ENCODE measurements around the gene MYPOP.

The MYPOP gene

GRCh38 chr19:45863840-45864628 is 38.4 kb downstream of the MYPOP start, which contains the start of gene FOXA3:
TSS of gene FOXA3 (plus strand) at chr19:45864326. CDS start at chr19:45864457, 131 bp downstream.
- TF ChIP-seq MYC (IDR thresholded peaks at IDR 0.05; ENCODE audit: low read depth, low read length) = no peak
- TF ChIP-seq CTCF (IDR thresholded peaks at IDR 0.05; ENCODE audit: low read depth, low read length) = peak; percentile 80
- peak within 1 kb of the TSS; percentile 41 for H3K4me3 ChIP-seq (ENCODE audit: low read depth, low read length)
- peak; percentile 85 for DNase-seq (ENCODE audit: low read depth)

- peak; percentile 88; the same call in 1 of the 2 replicates for TF ChIP-seq MYC (IDR thresholded peaks at IDR 0.05; ENCODE audit: low read depth, low read length)
- no peak for TF ChIP-seq CTCF (IDR thresholded peaks at IDR 0.05; ENCODE audit: low read depth, low read length)
- no peak for DNase-seq (ENCODE audit: low read depth)
- H3K4me3 ChIP-seq (ENCODE audit: low read depth, low read length) = peak overlapping the region; percentile 41
Measured at GRCh38 chr19:45863335-45863839, 39.0 kb downstream of the MYPOP start.

- TF ChIP-seq CTCF (IDR thresholded peaks at IDR 0.05; ENCODE audit: low read depth, low read length) = no peak
- peak; percentile 43 for TF ChIP-seq MYC (IDR thresholded peaks at IDR 0.05; ENCODE audit: low read depth, low read length)
- TF ChIP-seq POLR2A (IDR thresholded peaks at IDR 0.05; ENCODE audit: extremely low read depth, insufficient read length) = peak; percentile 78
- TF ChIP-seq MAX (IDR thresholded peaks at IDR 0.05; ENCODE audit: low read depth, low read length) = peak; percentile 85
- peak within 1 kb of the TSS; percentile 80 for H3K4me3 ChIP-seq (ENCODE audit: low read depth, low read length)
- DNase-seq (ENCODE audit: low read depth) = peak; percentile 100
Measured at GRCh38 chr19:45862564-45863334, 39.7 kb downstream of the MYPOP start, which contains the start of gene SYMPK. TSS of gene SYMPK (minus strand) at chr19:45863147. CDS start at chr19:45854495, 8,652 bp downstream.

GRCh38 chr19:45862271-45862563 is 40.2 kb downstream of the MYPOP start:
- H3K4me3 ChIP-seq (ENCODE audit: low read depth, low read length) = peak overlapping the region; percentile 80
- no peak for DNase-seq (ENCODE audit: low read depth)
- no peak for TF ChIP-seq CTCF (IDR thresholded peaks at IDR 0.05; ENCODE audit: low read depth, low read length)
- TF ChIP-seq MYC (IDR thresholded peaks at IDR 0.05; ENCODE audit: low read depth, low read length) = no peak
- TF ChIP-seq POLR2A (IDR thresholded peaks at IDR 0.05; ENCODE audit: extremely low read depth, insufficient read length) = no peak
- no peak for TF ChIP-seq MAX (IDR thresholded peaks at IDR 0.05; ENCODE audit: low read depth, low read length)

GRCh38 chr19:45860359-45861259 is 41.8 kb downstream of the MYPOP start:
- no peak for TF ChIP-seq MAX (IDR thresholded peaks at IDR 0.05; ENCODE audit: low read depth, low read length)
- no peak for TF ChIP-seq CTCF (IDR thresholded peaks at IDR 0.05; ENCODE audit: low read depth, low read length)
- TF ChIP-seq POLR2A (IDR thresholded peaks at IDR 0.05; ENCODE audit: extremely low read depth, insufficient read length) = no peak
- TF ChIP-seq MYC (IDR thresholded peaks at IDR 0.05; ENCODE audit: low read depth, low read length) = no peak
- no peak overlapping the region for H3K4me3 ChIP-seq (ENCODE audit: low read depth, low read length)
- DNase-seq (ENCODE audit: low read depth) = no peak

Measured in NB4 (cell line).